Liver (tissue), 3 donors: ENCODE results near the gene ZNF22.

Experiments
- ATF3 ChIP-seq: IDR thresholded peaks from 2 replicates; pipeline ENCODE4 v1.6.1; 2016; ENCODE audit warnings: antibody characterized with exemption
- GABPA ChIP-seq, 2 donors: IDR thresholded peaks in 1 of 2; conservative IDR thresholded peaks in 1 of 2; 2 replicates each; pipeline ENCODE4 v1.6.1; 2016; ENCODE audit warnings: antibody characterized with exemption in 2 of 2, mild to moderate bottlenecking in 1 of 2, moderate library complexity in 1 of 2
- JUND ChIP-seq, 2 donors: IDR thresholded peaks; 2 replicates each; pipeline ENCODE4 v1.6.1; 2016; ENCODE audit warnings: antibody characterized with exemption in 2 of 2
- RAD21 ChIP-seq, 2 donors: IDR thresholded peaks; 2 replicates each; pipeline ENCODE4 v1.6.1; 2016; ENCODE audit warnings: antibody characterized with exemption in 2 of 2, mild to moderate bottlenecking in 2 of 2
- SP1 ChIP-seq: IDR thresholded peaks from 2 replicates; pipeline ENCODE4 v1.6.1; 2018; ENCODE audit warnings: antibody characterized with exemption, mild to moderate bottlenecking
- YY1 ChIP-seq: IDR thresholded peaks from 2 replicates; pipeline ENCODE4 v1.6.1; 2016; ENCODE audit warnings: antibody characterized with exemption, mild to moderate bottlenecking
- TF ChIP-seq, protein P1 (sequence below): fragments of 150-350 bp; IDR thresholded peaks from 2 replicates; pipeline ENCODE4 v1.5.1; 2017; ENCODE audit warnings: improper control_type of control experiment, low read depth, low read length; ENCODE audit not compliant: missing input control
- TF ChIP-seq, protein P2 (sequence below): IDR thresholded peaks from 2 replicates; pipeline ENCODE4 v1.6.1; 2016; ENCODE audit warnings: antibody characterized with exemption
- TF ChIP-seq, protein P3 (sequence below): IDR thresholded peaks from 2 replicates; pipeline ENCODE4 v1.6.1; 2016; ENCODE audit warnings: antibody characterized with exemption, mild to moderate bottlenecking
- donor health status: healthy.
- donor health status: healthy.

DNA sequence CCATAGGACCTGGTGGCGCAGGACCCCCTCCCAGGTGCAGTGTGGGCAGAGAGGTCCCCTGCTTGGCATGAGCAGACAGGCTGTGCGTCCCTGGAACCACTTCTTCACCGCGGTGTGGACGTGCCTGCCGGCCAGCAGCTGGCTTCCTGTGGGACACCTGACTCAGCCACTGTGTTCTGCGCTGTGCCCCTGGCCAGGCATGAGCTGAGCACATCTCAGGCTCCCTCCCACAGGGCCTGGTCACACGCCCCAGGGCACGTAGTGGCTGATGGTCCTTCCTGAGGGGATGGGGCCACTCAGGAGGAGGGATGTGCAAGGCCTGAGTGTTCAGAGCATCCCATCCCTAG lies 18.6 kb upstream of the ZNF22 start:
- TF ChIP-seq, protein P1, sequence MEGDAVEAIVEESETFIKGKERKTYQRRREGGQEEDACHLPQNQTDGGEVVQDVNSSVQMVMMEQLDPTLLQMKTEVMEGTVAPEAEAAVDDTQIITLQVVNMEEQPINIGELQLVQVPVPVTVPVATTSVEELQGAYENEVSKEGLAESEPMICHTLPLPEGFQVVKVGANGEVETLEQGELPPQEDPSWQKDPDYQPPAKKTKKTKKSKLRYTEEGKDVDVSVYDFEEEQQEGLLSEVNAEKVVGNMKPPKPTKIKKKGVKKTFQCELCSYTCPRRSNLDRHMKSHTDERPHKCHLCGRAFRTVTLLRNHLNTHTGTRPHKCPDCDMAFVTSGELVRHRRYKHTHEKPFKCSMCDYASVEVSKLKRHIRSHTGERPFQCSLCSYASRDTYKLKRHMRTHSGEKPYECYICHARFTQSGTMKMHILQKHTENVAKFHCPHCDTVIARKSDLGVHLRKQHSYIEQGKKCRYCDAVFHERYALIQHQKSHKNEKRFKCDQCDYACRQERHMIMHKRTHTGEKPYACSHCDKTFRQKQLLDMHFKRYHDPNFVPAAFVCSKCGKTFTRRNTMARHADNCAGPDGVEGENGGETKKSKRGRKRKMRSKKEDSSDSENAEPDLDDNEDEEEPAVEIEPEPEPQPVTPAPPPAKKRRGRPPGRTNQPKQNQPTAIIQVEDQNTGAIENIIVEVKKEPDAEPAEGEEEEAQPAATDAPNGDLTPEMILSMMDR, result no peak
- TF ChIP-seq, protein P2, sequence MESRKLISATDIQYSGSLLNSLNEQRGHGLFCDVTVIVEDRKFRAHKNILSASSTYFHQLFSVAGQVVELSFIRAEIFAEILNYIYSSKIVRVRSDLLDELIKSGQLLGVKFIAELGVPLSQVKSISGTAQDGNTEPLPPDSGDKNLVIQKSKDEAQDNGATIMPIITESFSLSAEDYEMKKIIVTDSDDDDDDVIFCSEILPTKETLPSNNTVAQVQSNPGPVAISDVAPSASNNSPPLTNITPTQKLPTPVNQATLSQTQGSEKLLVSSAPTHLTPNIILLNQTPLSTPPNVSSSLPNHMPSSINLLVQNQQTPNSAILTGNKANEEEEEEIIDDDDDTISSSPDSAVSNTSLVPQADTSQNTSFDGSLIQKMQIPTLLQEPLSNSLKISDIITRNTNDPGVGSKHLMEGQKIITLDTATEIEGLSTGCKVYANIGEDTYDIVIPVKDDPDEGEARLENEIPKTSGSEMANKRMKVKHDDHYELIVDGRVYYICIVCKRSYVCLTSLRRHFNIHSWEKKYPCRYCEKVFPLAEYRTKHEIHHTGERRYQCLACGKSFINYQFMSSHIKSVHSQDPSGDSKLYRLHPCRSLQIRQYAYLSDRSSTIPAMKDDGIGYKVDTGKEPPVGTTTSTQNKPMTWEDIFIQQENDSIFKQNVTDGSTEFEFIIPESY, result no peak
- TF ChIP-seq SP1 (no peak), RAD21 (IDR thresholded peaks at IDR 0.05) (no peak), ATF3 (no peak), GABPA (IDR thresholded peaks at IDR 0.05 in 1 of 2, conservative IDR thresholded peaks at IDR 0.05 in 1 of 2) (no peak), JUND (IDR thresholded peaks at IDR 0.05) (no peak), YY1 (no peak)
- TF ChIP-seq, protein P3, sequence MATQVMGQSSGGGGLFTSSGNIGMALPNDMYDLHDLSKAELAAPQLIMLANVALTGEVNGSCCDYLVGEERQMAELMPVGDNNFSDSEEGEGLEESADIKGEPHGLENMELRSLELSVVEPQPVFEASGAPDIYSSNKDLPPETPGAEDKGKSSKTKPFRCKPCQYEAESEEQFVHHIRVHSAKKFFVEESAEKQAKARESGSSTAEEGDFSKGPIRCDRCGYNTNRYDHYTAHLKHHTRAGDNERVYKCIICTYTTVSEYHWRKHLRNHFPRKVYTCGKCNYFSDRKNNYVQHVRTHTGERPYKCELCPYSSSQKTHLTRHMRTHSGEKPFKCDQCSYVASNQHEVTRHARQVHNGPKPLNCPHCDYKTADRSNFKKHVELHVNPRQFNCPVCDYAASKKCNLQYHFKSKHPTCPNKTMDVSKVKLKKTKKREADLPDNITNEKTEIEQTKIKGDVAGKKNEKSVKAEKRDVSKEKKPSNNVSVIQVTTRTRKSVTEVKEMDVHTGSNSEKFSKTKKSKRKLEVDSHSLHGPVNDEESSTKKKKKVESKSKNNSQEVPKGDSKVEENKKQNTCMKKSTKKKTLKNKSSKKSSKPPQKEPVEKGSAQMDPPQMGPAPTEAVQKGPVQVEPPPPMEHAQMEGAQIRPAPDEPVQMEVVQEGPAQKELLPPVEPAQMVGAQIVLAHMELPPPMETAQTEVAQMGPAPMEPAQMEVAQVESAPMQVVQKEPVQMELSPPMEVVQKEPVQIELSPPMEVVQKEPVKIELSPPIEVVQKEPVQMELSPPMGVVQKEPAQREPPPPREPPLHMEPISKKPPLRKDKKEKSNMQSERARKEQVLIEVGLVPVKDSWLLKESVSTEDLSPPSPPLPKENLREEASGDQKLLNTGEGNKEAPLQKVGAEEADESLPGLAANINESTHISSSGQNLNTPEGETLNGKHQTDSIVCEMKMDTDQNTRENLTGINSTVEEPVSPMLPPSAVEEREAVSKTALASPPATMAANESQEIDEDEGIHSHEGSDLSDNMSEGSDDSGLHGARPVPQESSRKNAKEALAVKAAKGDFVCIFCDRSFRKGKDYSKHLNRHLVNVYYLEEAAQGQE, result no peak
